GM21529 (cell line): ENCODE data around the gene BCL11A.

Experiments used
- ATAC-seq: cut with Tn5 transposase; IDR thresholded peaks from one replicate; pipeline ENCODE4 v1.9.1; 2021; ENCODE audit not compliant: unreplicated experiment

Gene BCL11A

GRCh38 chr2:60469536-60470317, 83.7 kb downstream of the BCL11A start:
- no peak for ATAC-seq

GRCh38 chr2:60468382-60469085, 84.9 kb downstream of the BCL11A start:
- no peak for ATAC-seq

- ATAC-seq, result no peak
Observed at GRCh38 chr2:60466161-60466702, 87.2 kb downstream of the BCL11A start.

DNA sequence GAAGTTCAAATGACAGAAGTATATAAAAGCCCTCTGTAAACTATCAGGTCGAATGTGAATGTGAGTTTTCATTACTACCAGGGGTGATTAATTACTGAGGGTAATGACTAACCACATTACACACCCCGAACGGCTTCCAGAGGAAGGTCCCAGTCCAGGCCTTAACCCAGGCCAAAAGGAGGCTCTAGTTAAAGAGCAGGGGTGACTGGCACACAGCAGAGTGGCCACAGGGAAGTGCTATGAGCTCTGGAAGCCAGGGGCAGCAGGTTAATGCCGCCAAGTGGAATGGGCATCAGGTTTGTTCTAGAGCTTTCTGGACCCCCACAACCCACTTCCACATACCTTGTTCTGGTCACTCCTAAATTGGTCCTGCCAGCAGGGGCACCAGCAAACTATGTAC, 87.7 kb downstream of the BCL11A start:
- no peak for ATAC-seq

GRCh38 chr2:60463249-60463648, 90.2 kb downstream of the BCL11A start:
- no peak for ATAC-seq

DNA sequence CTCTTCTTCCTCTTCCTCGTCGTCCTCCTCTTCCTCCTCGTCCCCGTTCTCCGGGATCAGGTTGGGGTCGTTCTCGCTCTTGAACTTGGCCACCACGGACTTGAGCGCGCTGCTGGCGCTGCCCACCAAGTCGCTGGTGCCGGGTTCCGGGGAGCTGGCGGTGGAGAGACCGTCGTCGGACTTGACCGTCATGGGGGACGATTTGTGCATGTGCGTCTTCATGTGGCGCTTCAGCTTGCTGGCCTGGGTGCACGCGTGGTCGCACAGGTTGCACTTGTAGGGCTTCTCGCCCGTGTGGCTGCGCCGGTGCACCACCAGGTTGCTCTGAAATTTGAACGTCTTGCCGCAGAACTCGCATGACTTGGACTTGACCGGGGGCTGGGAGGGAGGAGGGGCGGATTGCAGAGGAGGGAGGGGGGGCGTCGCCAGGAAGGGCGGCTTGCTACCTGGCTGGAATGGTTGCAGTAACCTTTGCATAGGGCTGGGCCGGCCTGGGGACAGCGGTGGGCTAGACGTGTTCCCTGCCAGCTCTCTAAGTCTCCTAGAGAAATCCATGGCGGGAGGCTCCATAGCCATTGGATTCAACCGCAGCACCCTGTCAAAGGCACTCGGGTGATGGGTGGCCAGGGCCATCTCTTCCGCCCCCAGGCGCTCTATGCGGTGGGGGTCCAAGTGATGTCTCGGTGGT, 91.9 kb downstream of the BCL11A start:
- no peak for ATAC-seq

DNA sequence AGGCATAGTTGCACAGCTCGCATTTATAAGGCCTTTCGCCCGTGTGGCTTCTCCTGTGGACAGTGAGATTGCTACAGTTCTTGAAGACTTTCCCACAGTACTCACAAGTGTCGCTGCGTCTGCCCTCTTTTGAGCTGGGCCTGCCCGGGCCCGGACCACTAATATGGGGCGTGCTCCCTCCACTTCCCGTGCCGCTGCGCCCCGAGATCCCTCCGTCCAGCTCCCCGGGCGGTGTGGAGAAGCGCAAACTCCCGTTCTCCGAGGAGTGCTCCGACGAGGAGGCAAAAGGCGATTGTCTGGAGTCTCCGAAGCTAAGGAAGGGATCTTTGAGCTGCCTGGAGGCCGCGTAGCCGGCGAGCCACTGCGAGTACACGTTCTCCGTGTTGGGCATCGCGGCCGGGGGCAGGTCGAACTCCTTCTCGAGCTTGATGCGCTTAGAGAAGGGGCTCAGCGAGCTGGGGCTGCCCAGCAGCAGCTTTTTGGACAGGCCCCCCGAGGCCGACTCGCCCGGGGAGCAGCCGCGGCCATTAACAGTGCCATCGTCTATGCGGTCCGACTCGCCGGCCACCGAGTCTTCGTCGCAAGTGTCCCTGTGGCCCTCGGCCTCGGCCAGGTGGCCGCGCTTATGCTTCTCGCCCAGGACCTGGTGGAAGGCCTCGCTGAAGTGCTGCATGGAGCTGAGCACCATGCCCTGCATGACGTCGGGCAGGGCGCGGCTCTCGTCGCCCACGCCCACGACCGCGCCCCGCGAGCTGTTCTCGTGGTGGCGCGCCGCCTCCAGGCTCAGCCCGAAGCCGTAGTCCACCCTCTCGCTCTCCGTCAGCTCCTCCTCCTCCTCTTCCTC, 92.7 kb downstream of the BCL11A start:
- no peak for ATAC-seq

DNA sequence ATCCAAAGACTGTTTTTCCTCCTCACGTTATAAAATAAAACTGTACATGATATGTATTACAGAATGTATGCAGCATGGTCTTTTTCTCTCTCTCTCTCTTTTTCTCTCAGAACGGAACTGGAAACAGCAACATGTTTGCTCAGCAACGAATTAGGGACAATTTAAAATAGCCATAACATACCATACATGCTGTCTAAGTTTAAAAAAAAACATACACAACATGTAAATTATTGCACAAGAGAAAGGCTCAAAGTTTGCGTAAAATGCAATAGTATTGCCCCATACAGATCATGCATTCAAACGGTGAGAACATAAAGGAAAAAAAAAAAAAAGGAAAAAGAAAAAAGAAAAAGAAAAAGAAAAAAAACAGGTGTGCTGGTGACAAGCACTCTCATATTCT, 93.6 kb downstream of the BCL11A start:
- ATAC-seq, result no peak

GRCh38 chr2:60456115-60456770, 97.2 kb downstream of the BCL11A start:
- no peak for ATAC-seq

DNA sequence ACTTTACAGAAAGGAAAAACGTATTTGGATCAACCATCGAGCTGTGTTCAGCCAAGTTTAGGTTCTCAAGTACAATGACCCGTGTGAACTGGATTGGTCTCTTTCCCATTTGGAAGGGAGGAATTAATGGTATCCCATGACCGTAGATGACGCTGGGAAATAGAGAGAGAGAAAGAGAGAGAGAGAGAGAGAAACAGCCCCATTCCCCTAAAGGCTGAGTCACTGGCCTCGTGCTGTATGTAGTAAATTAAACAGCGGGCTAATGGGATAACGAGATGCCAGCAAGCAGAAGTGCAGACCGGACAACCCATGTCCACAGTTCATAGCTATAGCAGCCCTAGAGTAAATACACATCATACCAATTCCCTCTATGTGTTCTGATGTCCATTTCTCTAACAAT, 99.6 kb downstream of the BCL11A start:
- no peak for ATAC-seq

- ATAC-seq, result no peak
Observed at GRCh38 chr2:60453301-60453700, 100.2 kb downstream of the BCL11A start.

DNA sequence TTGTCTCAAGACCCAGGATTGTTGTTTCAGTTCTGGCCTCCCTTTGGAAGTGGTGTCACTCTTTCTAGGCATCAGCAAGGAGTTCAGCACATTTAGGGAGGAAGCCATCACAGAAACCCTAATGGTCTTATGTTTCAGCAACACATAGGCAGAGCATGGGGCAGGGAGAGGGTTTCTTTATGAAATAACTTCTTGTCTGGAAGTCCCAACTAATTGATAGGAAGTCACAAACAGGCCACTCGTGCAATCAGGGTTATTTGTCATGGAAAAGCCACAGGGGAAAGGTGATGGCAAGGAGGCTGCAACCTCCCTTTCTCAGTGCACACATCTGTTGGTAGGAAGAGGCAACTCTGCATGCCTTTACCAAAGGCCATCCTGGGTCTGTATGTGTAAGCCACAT, 103.0 kb downstream of the BCL11A start:
- no peak for ATAC-seq

DNA sequence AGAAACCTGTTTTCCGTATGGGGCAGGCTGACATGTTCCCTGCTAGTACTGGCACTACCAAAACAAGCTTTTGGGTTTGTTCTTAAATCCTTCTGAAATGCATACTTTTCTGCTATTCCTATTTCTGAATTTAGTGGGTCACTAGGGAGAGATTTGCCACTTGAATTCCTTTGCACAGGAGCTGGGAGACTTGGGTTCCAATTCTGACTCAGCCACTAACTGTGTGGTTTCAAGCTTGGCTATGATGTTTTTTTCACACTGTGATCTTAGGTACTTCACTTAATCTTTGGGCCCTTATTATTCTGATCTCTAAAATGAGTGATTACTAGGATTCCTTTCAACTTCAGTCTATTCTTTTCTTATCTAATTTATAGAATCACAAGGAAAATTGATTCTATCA, 105.5 kb downstream of the BCL11A start:
- no peak for ATAC-seq

- peak; percentile 90 for ATAC-seq
Observed at GRCh38 chr2:60446413-60447267, 106.8 kb downstream of the BCL11A start.

GRCh38 chr2:60445684-60446179, 107.7 kb downstream of the BCL11A start:
- ATAC-seq, result no peak

GRCh38 chr2:60442608-60443007, 110.8 kb downstream of the BCL11A start:
- no peak for ATAC-seq

DNA sequence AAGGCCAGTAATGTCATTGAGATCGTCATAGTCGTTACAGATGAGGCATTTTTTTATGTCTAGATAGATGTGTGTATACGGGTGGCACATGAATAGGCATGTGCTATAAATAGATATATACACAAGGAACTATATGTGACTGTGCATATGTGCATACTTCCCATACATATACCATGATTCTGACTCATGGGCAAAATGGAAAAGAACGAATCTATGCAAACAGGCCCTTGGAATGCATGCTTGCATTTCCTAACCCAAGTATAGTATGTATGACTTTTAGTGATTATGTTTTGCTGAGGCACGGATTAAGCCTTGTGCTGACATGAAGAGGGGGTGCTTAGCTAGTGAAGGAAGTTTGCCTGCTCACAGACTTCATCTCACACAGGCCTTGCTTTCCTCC, 111.7 kb downstream of the BCL11A start:
- no peak for ATAC-seq

DNA sequence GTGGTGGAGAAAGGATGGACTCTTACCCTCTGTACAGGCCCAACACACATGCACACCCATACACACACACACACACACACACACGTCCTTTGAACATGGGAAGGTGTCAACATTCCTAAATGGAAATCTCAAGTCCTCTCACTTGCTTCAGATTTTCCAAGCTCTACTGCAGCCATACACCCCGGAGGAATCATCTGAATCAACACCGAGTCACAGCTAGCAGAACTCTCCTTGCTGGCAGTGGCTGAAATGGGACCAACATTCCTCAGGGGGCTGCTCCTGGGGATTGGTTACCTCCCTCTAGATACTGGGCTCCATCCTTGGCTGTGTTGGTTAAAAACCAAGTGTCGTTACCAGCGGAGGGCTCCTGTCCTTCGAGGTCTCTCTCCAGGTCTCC, 112.7 kb downstream of the BCL11A start:
- no peak for ATAC-seq

DNA sequence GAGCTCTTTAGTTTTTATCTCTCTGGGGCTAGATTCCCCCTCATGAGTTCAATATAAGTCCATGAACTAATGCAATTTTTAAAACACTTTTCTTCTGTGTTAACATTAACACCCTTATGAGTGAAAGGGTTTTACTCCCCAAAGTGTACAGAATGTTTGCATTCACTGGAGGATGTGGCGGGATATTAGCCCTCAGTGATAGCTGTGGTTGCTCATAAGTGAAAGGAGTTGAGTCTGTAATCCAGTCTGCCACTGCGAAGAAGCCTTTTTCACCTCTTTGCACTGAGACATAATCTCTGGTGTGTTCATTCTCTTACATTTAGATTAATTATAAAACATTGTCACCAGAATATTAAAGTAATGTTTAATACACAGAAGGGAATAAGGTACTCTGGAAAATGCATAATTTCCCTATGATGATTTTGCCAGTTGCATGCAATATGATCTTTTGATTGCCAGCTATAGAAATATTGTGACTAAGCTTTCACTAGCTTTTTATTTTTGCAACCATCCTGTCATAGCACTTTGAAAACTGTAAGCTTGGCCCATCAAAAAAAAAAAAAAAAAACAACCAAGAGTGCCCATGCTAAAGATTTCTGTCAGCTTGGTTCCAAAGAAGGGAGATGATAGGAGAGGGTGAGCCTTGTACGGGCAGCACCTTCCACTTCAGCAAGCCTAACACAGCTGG, 113.2 kb downstream of the BCL11A start:
- no peak for ATAC-seq
